GM12875 (cell line): ENCODE measurements around the gene DMPK.
"Not testable (repeated sequence)": the region's sequence is repeated elsewhere in the genome, so short reads cannot be mapped to it uniquely, and the experiment has no call there.

Experiments used
- H3K4me3 ChIP-seq: one replicate; pipeline ENCODE4 v1.5.1; 2011; ENCODE audit warnings: low read depth, low read length, control low read depth
- TF ChIP-seq, protein P1 (sequence below): IDR thresholded peaks from 2 replicates; pipeline ENCODE4 v1.5.1; 2011; ENCODE audit warnings: low read depth, mild to moderate bottlenecking, control low read depth, inconsistent platforms, low read length, moderate library complexity, borderline replicate concordance; ENCODE audit not compliant: insufficient read depth

DMPK gene

DNA sequence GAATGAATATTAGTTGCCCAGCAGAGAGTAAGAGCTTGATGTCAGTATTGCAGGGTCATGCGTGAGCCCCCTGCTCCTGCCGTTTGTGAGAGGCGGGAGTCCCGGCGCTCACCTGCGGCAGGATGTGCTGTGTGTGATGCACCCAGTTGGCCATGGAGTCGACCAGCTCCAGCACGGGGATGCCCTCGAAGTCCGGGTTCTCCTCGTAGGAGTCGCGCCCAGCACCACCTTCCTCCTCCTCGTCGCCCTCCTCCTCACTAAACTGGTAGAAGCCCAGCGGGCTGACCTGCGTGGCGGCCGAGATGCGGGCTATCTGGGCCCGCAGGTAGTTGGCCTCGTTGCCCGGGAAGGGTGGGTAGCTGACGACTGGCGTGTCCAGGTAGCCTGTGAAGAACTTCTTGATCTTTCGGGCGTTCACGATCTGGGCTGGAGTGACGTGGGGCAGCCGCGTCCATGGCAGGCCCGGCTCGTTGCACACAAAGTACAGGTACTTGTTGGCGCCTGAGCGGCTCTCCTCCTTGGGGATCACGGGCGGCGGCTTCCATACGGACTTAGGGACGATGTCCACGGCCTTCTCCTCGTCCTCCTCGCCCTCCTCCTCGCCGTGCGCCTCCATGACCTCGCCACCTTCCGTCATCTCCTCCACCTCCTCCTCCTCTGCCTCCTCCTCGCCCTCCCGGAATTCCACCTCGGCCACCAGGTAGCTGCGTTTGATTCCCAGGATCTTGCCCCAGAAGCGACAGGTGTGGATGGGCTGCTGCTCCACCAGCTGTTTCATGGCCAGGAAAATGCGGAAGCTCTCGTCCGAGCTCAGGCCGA, 22.1 kb upstream of the DMPK start:
- TF ChIP-seq, protein P1, sequence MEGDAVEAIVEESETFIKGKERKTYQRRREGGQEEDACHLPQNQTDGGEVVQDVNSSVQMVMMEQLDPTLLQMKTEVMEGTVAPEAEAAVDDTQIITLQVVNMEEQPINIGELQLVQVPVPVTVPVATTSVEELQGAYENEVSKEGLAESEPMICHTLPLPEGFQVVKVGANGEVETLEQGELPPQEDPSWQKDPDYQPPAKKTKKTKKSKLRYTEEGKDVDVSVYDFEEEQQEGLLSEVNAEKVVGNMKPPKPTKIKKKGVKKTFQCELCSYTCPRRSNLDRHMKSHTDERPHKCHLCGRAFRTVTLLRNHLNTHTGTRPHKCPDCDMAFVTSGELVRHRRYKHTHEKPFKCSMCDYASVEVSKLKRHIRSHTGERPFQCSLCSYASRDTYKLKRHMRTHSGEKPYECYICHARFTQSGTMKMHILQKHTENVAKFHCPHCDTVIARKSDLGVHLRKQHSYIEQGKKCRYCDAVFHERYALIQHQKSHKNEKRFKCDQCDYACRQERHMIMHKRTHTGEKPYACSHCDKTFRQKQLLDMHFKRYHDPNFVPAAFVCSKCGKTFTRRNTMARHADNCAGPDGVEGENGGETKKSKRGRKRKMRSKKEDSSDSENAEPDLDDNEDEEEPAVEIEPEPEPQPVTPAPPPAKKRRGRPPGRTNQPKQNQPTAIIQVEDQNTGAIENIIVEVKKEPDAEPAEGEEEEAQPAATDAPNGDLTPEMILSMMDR = no peak
- H3K4me3 ChIP-seq = no peak overlapping the region

DNA sequence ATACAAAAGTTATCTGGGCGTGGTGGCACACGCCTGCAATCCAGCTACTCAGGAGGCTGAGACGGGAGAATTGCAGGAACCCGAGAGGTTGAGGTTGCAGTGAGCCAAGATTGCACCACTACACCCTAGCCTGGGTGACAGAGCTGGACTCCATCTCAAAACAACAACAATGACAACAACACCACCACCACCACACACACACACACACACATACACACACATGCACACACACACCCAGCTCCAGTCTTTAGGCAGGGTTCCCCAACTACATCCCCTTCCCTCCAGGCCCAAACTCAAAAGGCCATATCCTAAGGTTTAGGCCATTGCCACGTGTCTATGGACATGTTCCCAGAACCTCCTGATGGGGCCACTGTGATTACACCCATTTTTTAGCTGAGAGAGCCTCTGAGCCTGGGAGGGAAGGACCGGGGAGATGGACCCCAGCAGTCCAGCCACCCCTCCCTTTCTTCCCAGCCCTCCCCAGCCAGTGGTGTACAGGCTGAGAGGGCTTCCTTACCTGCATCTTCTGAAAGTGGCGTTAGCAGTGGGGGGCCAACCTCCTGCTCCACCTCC, 19.4 kb upstream of the DMPK start:
- no peak overlapping the region for H3K4me3 ChIP-seq

GRCh38 chr19:45800070-45800553, 17.8 kb upstream of the DMPK start:
- TF ChIP-seq, protein P1 = no peak
- H3K4me3 ChIP-seq = no peak overlapping the region

More for the DNA sequence above, 19.4 kb upstream of the DMPK start:
- TF ChIP-seq, protein P1 = no peak

DNA sequence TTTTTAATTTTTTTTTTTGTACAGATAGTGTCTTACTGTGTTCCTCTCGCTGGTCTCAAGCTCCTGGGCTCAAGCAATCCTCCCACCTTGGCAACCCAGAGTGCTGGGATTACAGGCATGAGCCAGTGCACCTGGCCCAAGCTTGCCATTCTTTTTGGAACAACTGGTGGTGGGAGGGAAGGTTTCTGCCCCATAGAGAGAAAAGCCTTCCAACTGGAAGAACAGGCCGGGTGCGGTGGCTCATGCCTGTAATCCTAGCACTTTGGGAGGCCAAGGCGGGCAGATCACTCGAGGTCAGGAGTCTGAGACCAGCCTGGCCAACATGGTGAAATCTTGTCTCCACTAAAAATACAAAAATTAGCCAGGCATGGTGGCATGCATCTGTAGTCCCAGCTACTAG, 17.3 kb upstream of the DMPK start:
- H3K4me3 ChIP-seq = not testable (repeated sequence)

- H3K4me3 ChIP-seq = no peak overlapping the region
- TF ChIP-seq, protein P1 = peak; percentile 78
Observed at GRCh38 chr19:45798995-45799517, 16.8 kb upstream of the DMPK start.

DNA sequence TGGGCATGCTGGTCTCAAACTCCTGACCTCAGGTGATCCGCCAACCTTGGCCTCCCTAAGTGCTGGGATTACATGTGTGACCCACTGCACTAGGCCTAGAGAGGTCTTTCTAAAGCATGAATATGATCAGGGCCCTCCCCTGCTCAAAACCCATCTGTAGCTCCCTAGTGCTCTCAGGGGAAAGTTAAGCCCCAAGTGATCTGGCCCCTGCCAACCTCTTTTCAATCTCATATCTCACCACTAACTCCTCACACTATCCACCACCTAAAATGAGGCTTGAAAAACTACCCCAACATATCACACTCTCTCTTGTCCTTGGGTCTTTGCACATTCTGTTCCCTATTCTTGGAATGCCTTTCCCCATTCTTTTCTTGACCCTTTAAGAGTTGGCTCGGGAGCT, 12.3 kb upstream of the DMPK start:
- TF ChIP-seq, protein P1 = no peak
- H3K4me3 ChIP-seq = no peak overlapping the region

- no peak overlapping the region for H3K4me3 ChIP-seq
- TF ChIP-seq, protein P1 = no peak
Observed at GRCh38 chr19:45793876-45794275, 11.6 kb upstream of the DMPK start.
